WTC11 (cell line): ENCODE data around the gene MKX. TPM values are rescaled to one million over a fixed set of nuclear protein-coding genes. Genes with fewer than 3 reads are reported as not detected.

Experiments
- ATAC-seq: fragments of 200-7000 bp; cut with Tn5 transposase; 2 replicates; pipeline ENCODE4 v1.10.0; 2021; ENCODE audit warnings: mild to moderate bottlenecking, moderate library complexity
- CTCF ChIA-PET: fragments of 300-600 bp; sonication (Branson Sonifier 250); formaldehyde crosslinking; loops from one replicate; lab custom pipeline; 2021; ENCODE audit warnings: antibody characterized with exemption; lab: Charles Lee
- POLR2A ChIA-PET: fragments of 350-600 bp; sonication (Branson Sonifier 250); formaldehyde crosslinking; loops from one replicate; lab custom pipeline; 2021; ENCODE audit warnings: antibody characterized with exemption; lab: Charles Lee
- DNase-seq: peaks from one replicate; pipeline ENCODE4 v3.0.0; 2021; ENCODE audit warnings: low spot score
- H3K27ac Mint-ChIP-seq: 2 replicates; pipeline ENCODE4 v1.8.0; 2021; ENCODE audit warnings: mixed read lengths
- H3K27me3 Mint-ChIP-seq: 2 replicates; pipeline ENCODE4 v1.8.0; 2021; ENCODE audit warnings: low read depth, mild to moderate bottlenecking, moderate library complexity, mixed read lengths
- H3K36me3 Mint-ChIP-seq: 2 replicates; pipeline ENCODE4 v1.8.0; 2021; ENCODE audit warnings: mixed read lengths
- H3K4me1 Mint-ChIP-seq: 2 replicates; pipeline ENCODE4 v1.8.0; 2022; ENCODE audit warnings: mixed read lengths
- H3K4me3 Mint-ChIP-seq: 2 replicates; pipeline ENCODE4 v1.8.0; 2021; ENCODE audit warnings: mild to moderate bottlenecking, moderate library complexity, mixed read lengths
- H3K9me3 Mint-ChIP-seq: 2 replicates; pipeline ENCODE4 v1.8.0; 2021; ENCODE audit warnings: mixed read lengths
- ATF1 ChIP-seq: sonication (generic); formaldehyde crosslinking; IDR thresholded peaks from 2 replicates; pipeline ENCODE4 v1.8.1; 2023; ENCODE audit warnings: mild to moderate bottlenecking, moderate library complexity, missing genetic modification reagents
- CREM ChIP-seq: sonication (generic); formaldehyde crosslinking; IDR thresholded peaks from 2 replicates; pipeline ENCODE4 v1.8.1; 2022; ENCODE audit warnings: mild to moderate bottlenecking, missing genetic modification reagents, moderate library complexity
- ELF4 ChIP-seq: sonication (generic); formaldehyde crosslinking; IDR thresholded peaks from 2 replicates; pipeline ENCODE4 v1.8.1; 2022; ENCODE audit warnings: low read depth, mild to moderate bottlenecking, moderate library complexity, missing genetic modification reagents
- FOXK1 ChIP-seq: sonication (generic); formaldehyde crosslinking; IDR thresholded peaks from 2 replicates; pipeline ENCODE4 v1.8.0; 2022; ENCODE audit warnings: mild to moderate bottlenecking, moderate library complexity, missing genetic modification reagents
- GABPB1 ChIP-seq: sonication (generic); formaldehyde crosslinking; IDR thresholded peaks from 2 replicates; pipeline ENCODE4 v1.8.1; 2023; ENCODE audit warnings: mild to moderate bottlenecking, missing genetic modification reagents
- GTF2I ChIP-seq: fragments of 250-450 bp; sonication (Bioruptor Pico); conservative IDR thresholded peaks from 2 replicates; pipeline ENCODE4 v1.4.0; 2021; ENCODE audit warnings: mild to moderate bottlenecking
- NFATC4 ChIP-seq: fragments of 250-450 bp; sonication (Bioruptor Pico); IDR thresholded peaks from 2 replicates; pipeline ENCODE4 v1.9.0; 2021; ENCODE audit warnings: mild to moderate bottlenecking
- OVOL2 ChIP-seq: fragments of 250-450 bp; sonication (Bioruptor Pico); IDR thresholded peaks from 2 replicates; pipeline ENCODE4 v1.9.0; 2021; ENCODE audit warnings: mild to moderate bottlenecking, borderline replicate concordance
- RELA ChIP-seq: sonication (generic); formaldehyde crosslinking; IDR thresholded peaks from 2 replicates; pipeline ENCODE4 v1.8.1; 2022; ENCODE audit warnings: missing genetic modification reagents, mild to moderate bottlenecking, borderline replicate concordance
- SMAD3 ChIP-seq: sonication (generic); formaldehyde crosslinking; IDR thresholded peaks from 2 replicates; pipeline ENCODE4 v1.8.0; 2022; ENCODE audit warnings: missing genetic modification reagents, mild to moderate bottlenecking, borderline replicate concordance
- SP1 ChIP-seq: sonication (generic); formaldehyde crosslinking; conservative IDR thresholded peaks from 2 replicates; pipeline ENCODE4 v1.8.1; 2022; ENCODE audit warnings: missing genetic modification reagents
- TEAD4 ChIP-seq: sonication (generic); formaldehyde crosslinking; IDR thresholded peaks from 2 replicates; pipeline ENCODE4 v1.8.0; 2022; ENCODE audit warnings: mild to moderate bottlenecking, missing genetic modification reagents
- ZNF138 ChIP-seq: sonication (generic); formaldehyde crosslinking; conservative IDR thresholded peaks from 2 replicates; pipeline ENCODE4 v1.8.1; 2022; ENCODE audit warnings: mild to moderate bottlenecking, moderate library complexity, missing genetic modification reagents
- ZNF263 ChIP-seq: sonication (generic); formaldehyde crosslinking; IDR thresholded peaks from 2 replicates; pipeline ENCODE4 v1.8.1; 2022; ENCODE audit warnings: low read depth, mild to moderate bottlenecking, moderate library complexity, missing genetic modification reagents
- ZNF396 ChIP-seq: fragments of 250-450 bp; sonication (Bioruptor Pico); IDR thresholded peaks from 2 replicates; pipeline ENCODE4 v1.8.0; 2021; ENCODE audit warnings: mild to moderate bottlenecking, moderate library complexity, borderline replicate concordance
- total RNA-seq: library from RNA; stranded (reverse); gene quantifications from 3 replicates; pipeline ENCODE4 v1.2.3, GENCODE V29; 2021
- TF ChIP-seq, protein P1 (sequence below): sonication (generic); formaldehyde crosslinking; IDR thresholded peaks from 2 replicates; pipeline ENCODE4 v1.8.0; 2022; ENCODE audit warnings: mild to moderate bottlenecking, missing genetic modification reagents
- TF ChIP-seq, protein P2 (sequence below): sonication (generic); formaldehyde crosslinking; IDR thresholded peaks from 2 replicates; pipeline ENCODE4 v1.8.1; 2023; ENCODE audit warnings: mild to moderate bottlenecking, missing genetic modification reagents, moderate library complexity
- TF ChIP-seq, protein P3 (sequence below): sonication (generic); formaldehyde crosslinking; IDR thresholded peaks from 2 replicates; pipeline ENCODE4 v1.8.0; 2023; ENCODE audit warnings: missing genetic modification reagents
- TF ChIP-seq, protein P4 (sequence below): sonication (generic); formaldehyde crosslinking; IDR thresholded peaks from 2 replicates; pipeline ENCODE4 v1.8.1; 2022; ENCODE audit warnings: low read depth, missing genetic modification reagents, borderline replicate concordance
- TF ChIP-seq, protein P5 (sequence below): fragments of 200-600 bp; IDR thresholded peaks from 2 replicates; pipeline ENCODE4 v1.8.0; 2022; ENCODE audit warnings: antibody characterized with exemption
- TF ChIP-seq, protein P6 (sequence below): fragments of 250-450 bp; sonication (Bioruptor Pico); IDR thresholded peaks from 2 replicates; pipeline ENCODE4 v1.9.0; 2021; ENCODE audit warnings: mild to moderate bottlenecking

Gene MKX
- total RNA-seq, 1 experiment from 2014 or later, result 1.2 TPM

DNA sequence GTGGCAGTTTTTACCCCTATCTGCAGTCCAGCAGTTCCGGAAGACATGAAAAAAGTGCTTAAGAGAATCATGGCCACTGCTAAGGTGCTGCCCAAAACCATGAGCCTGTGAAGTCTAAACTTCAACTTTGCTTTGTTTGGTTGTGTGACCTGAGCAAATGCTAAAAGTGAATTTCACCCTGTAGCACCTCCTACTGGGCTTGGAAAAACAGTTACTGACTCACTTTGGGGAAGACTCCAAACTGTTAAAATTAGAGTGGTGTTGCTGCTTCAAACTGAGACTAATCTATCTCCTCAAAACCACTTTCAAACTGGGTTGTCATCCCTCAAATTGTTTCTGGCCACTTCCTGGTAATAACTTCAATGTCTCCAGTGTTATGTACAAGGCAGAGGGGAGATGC lies 21.3 kb downstream of the MKX start:
- Mint-ChIP-seq H3K4me1 (peaks cover 13% of the 10 kb centered on the region), H3K4me3 (no peak overlapping the region), H3K9me3 (no peaks in the 10 kb centered on the region), H3K36me3 (no peaks in the 10 kb centered on the region), H3K27me3 (no peaks in the 10 kb centered on the region), H3K27ac (no peak overlapping the region)
- CTCF ChIA-PET, result no interaction called here
- peak; percentile 81 for ATAC-seq
- POLR2A ChIA-PET, result no interaction called here
- DNase-seq, result no peak
- TF ChIP-seq OVOL2 (CRISPR knock-in tag) (no peak), ATF1 (no peak), ZNF263 (CRISPR knock-in tag) (no peak), GABPB1 (CRISPR knock-in tag) (no peak), CREM (CRISPR knock-in tag) (no peak), GTF2I (CRISPR knock-in tag) (no peak), ELF4 (CRISPR knock-in tag) (no peak), NFATC4 (CRISPR knock-in tag) (no peak), TEAD4 (no peak), FOXK1 (no peak), SP1 (CRISPR knock-in tag) (no peak)
- TF ChIP-seq, protein P1, sequence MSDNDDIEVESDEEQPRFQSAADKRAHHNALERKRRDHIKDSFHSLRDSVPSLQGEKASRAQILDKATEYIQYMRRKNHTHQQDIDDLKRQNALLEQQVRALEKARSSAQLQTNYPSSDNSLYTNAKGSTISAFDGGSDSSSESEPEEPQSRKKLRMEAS, result no peak
- TF ChIP-seq, protein P2, sequence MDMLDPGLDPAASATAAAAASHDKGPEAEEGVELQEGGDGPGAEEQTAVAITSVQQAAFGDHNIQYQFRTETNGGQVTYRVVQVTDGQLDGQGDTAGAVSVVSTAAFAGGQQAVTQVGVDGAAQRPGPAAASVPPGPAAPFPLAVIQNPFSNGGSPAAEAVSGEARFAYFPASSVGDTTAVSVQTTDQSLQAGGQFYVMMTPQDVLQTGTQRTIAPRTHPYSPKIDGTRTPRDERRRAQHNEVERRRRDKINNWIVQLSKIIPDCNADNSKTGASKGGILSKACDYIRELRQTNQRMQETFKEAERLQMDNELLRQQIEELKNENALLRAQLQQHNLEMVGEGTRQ (CRISPR knock-in tag), result no peak
- TF ChIP-seq, protein P3, sequence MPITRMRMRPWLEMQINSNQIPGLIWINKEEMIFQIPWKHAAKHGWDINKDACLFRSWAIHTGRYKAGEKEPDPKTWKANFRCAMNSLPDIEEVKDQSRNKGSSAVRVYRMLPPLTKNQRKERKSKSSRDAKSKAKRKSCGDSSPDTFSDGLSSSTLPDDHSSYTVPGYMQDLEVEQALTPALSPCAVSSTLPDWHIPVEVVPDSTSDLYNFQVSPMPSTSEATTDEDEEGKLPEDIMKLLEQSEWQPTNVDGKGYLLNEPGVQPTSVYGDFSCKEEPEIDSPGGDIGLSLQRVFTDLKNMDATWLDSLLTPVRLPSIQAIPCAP, result no peak

DNA sequence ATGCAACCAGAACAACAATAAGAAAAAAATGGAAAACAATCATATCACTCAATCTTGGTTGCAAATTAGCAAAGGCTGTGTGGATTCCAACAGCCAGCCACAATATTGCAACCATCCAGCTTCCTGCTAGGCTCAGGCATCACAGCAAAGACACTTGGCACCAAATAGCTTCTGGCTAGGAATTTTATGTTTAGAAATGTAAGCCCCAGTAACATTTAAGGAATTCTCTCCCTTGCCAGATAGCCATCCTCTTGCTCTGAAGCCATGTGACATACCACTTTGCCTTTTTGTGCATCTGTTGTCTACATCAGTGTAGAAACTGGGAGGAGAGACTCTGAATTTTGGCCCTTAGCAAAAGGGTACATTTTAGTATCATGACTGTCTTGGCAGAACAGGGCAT lies 22.2 kb downstream of the MKX start:
- H3K36me3 Mint-ChIP-seq, result no peaks in the 10 kb centered on the region
- no peaks in the 10 kb centered on the region for H3K9me3 Mint-ChIP-seq
- no peaks in the 10 kb centered on the region for H3K27me3 Mint-ChIP-seq
- no peak for TF ChIP-seq ATF1
- TF ChIP-seq RELA (CRISPR knock-in tag), result no peak
- no peak for TF ChIP-seq SP1 (CRISPR knock-in tag)
- TF ChIP-seq ELF4 (CRISPR knock-in tag), result no peak
- no peak for TF ChIP-seq TEAD4
- TF ChIP-seq ZNF138 (CRISPR knock-in tag), result no peak
- TF ChIP-seq ZNF396, result no peak
- TF ChIP-seq, protein P4, sequence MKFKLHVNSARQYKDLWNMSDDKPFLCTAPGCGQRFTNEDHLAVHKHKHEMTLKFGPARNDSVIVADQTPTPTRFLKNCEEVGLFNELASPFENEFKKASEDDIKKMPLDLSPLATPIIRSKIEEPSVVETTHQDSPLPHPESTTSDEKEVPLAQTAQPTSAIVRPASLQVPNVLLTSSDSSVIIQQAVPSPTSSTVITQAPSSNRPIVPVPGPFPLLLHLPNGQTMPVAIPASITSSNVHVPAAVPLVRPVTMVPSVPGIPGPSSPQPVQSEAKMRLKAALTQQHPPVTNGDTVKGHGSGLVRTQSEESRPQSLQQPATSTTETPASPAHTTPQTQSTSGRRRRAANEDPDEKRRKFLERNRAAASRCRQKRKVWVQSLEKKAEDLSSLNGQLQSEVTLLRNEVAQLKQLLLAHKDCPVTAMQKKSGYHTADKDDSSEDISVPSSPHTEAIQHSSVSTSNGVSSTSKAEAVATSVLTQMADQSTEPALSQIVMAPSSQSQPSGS, result no peak
- no peak for TF ChIP-seq SMAD3 (CRISPR knock-in tag)
- TF ChIP-seq, protein P5, sequence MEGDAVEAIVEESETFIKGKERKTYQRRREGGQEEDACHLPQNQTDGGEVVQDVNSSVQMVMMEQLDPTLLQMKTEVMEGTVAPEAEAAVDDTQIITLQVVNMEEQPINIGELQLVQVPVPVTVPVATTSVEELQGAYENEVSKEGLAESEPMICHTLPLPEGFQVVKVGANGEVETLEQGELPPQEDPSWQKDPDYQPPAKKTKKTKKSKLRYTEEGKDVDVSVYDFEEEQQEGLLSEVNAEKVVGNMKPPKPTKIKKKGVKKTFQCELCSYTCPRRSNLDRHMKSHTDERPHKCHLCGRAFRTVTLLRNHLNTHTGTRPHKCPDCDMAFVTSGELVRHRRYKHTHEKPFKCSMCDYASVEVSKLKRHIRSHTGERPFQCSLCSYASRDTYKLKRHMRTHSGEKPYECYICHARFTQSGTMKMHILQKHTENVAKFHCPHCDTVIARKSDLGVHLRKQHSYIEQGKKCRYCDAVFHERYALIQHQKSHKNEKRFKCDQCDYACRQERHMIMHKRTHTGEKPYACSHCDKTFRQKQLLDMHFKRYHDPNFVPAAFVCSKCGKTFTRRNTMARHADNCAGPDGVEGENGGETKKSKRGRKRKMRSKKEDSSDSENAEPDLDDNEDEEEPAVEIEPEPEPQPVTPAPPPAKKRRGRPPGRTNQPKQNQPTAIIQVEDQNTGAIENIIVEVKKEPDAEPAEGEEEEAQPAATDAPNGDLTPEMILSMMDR, result no peak
- TF ChIP-seq, protein P6, sequence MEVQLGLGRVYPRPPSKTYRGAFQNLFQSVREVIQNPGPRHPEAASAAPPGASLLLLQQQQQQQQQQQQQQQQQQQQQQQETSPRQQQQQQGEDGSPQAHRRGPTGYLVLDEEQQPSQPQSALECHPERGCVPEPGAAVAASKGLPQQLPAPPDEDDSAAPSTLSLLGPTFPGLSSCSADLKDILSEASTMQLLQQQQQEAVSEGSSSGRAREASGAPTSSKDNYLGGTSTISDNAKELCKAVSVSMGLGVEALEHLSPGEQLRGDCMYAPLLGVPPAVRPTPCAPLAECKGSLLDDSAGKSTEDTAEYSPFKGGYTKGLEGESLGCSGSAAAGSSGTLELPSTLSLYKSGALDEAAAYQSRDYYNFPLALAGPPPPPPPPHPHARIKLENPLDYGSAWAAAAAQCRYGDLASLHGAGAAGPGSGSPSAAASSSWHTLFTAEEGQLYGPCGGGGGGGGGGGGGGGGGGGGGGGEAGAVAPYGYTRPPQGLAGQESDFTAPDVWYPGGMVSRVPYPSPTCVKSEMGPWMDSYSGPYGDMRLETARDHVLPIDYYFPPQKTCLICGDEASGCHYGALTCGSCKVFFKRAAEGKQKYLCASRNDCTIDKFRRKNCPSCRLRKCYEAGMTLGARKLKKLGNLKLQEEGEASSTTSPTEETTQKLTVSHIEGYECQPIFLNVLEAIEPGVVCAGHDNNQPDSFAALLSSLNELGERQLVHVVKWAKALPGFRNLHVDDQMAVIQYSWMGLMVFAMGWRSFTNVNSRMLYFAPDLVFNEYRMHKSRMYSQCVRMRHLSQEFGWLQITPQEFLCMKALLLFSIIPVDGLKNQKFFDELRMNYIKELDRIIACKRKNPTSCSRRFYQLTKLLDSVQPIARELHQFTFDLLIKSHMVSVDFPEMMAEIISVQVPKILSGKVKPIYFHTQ (CRISPR knock-in tag), result no peak
- no peak for DNase-seq
- H3K4me3 Mint-ChIP-seq, result no peak overlapping the region
- no peak for ATAC-seq
- CTCF ChIA-PET, result interaction anchor here (0.5 to 1.5 kb wide), 4 partner anchors 23 to 456 kb away, joined by 3 to 6 read pairs (median 3); no protein-coding TSS in a partner anchor
- POLR2A ChIA-PET, result interaction anchor here (0.6 kb wide), 1 partner anchor 119 kb away, joined by 6 read pairs; no protein-coding TSS in a partner anchor
- peaks cover 12% of the 10 kb centered on the region for H3K4me1 Mint-ChIP-seq
- H3K27ac Mint-ChIP-seq, result no peak overlapping the region
